PC-3 (cell line): ENCODE data around the gene PIEZO2.

Experiments used
- CTCF ChIP-seq: fragments of 300-600 bp; sonication (generic); conservative IDR thresholded peaks from 2 replicates; pipeline ENCODE4 v1.5.1; 2017; ENCODE audit warnings: antibody characterized with exemption, low read depth, mild to moderate bottlenecking, low read length
- EZH2 ChIP-seq: fragments of 300-600 bp; sonication (generic); IDR thresholded peaks from one replicate; pipeline ENCODE4 v1.6.1; 2017; ENCODE audit warnings: antibody characterized with exemption, mild to moderate bottlenecking, low read length; ENCODE audit not compliant: unreplicated experiment
- EZH2phosphoT487 ChIP-seq: fragments of 300-600 bp; sonication (generic); IDR thresholded peaks from 2 replicates; pipeline ENCODE4 v1.6.1; 2018; ENCODE audit warnings: mild to moderate bottlenecking, antibody characterized with exemption, low read length, borderline replicate concordance

- TF ChIP-seq CTCF (no peak), EZH2phosphoT487 (no peak), EZH2 (no peak)
These were observed 345.2 kb downstream of the PIEZO2 start for GRCh38 chr18:10804126-10804525.
